ENCODE measurements around the gene PLRG1.
A peak's percentile ranks its signal among the peaks of the same experiment; 100 is the strongest.

DNA sequence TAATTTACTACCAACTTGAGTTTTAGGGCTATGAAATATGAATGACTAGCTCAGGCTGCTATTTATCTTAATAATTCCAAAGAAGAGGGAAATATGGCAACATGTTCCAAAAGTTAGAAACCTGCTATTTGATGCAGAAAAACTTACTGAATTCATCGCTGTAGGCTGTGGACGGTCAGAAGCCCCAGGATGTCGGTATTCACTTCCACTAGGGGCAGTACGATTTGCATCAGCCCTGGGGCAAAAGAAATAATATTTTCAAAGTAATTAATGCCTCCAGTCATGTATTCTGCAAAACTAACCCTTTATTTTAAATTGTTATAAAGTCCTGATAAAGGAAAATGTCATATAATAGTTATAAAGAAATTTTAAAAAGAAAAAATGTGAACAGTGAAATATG lies 4.5 kb downstream of the PLRG1 start:
- TF ChIP-seq, protein P1, sequence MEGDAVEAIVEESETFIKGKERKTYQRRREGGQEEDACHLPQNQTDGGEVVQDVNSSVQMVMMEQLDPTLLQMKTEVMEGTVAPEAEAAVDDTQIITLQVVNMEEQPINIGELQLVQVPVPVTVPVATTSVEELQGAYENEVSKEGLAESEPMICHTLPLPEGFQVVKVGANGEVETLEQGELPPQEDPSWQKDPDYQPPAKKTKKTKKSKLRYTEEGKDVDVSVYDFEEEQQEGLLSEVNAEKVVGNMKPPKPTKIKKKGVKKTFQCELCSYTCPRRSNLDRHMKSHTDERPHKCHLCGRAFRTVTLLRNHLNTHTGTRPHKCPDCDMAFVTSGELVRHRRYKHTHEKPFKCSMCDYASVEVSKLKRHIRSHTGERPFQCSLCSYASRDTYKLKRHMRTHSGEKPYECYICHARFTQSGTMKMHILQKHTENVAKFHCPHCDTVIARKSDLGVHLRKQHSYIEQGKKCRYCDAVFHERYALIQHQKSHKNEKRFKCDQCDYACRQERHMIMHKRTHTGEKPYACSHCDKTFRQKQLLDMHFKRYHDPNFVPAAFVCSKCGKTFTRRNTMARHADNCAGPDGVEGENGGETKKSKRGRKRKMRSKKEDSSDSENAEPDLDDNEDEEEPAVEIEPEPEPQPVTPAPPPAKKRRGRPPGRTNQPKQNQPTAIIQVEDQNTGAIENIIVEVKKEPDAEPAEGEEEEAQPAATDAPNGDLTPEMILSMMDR (conservative IDR thresholded peaks at IDR 0.05) = peak; percentile 16
- no peak for TF ChIP-seq ZFX (IDR thresholded peaks at IDR 0.05)
